Keratinocyte (primary cell): ENCODE data around the gene ACTR3C.

Experiments
- CTCF ChIP-seq, 3 experiments: IDR thresholded peaks in 1 of 3; conservative IDR thresholded peaks in 1 of 3; optimal IDR thresholded peaks in 1 of 3; 2 replicates in 2 of 3; 3 replicates in 1 of 3; pipeline versions ENCODE3 to v1.5.1; 2011; ENCODE audit warnings: low read length in 3 of 3, mild to moderate bottlenecking in 3 of 3, moderate library complexity in 2 of 3, control low read depth in 1 of 3, inconsistent platforms in 1 of 3; ENCODE audit not compliant: insufficient read depth in 2 of 3; ENCODE audit errors: extremely low read depth in 1 of 3
- EZH2 ChIP-seq: IDR thresholded peaks from one replicate; pipeline ENCODE4 v1.6.1; 2012; ENCODE audit warnings: inconsistent platforms, mild to moderate bottlenecking, low read length, moderate library complexity

- no peak for TF ChIP-seq CTCF (optimal IDR thresholded peaks at IDR 0.05 in 1 of 3, IDR thresholded peaks at IDR 0.05 in 1 of 3, conservative IDR thresholded peaks at IDR 0.05 in 1 of 3; ENCODE audit: extremely low read depth in 1 of 3, insufficient read depth in 2 of 3, low read length in 3 of 3)
- no peak for TF ChIP-seq EZH2
Measured at GRCh38 chr7:150326657-150327268, 3.4 kb upstream of the ACTR3C start.
